GM18868 (cell line): ENCODE measurements around the gene DDX11.
"Not testable (repeated sequence)": the region's sequence is repeated elsewhere in the genome, so short reads cannot be mapped to it uniquely, and the experiment has no call there.

Source experiments
- ATAC-seq: cut with Tn5 transposase; IDR thresholded peaks from one replicate; pipeline ENCODE4 v1.9.1; 2021; ENCODE audit warnings: mild to moderate bottlenecking, moderate library complexity; ENCODE audit not compliant: unreplicated experiment

Gene DDX11

GRCh38 chr12:31066196-31066595, 7.5 kb upstream of the DDX11 start:
- ATAC-seq = not testable (repeated sequence)

- not testable (repeated sequence) for ATAC-seq
These were observed 6.0 kb upstream of the DDX11 start for GRCh38 chr12:31067656-31068055.

DNA sequence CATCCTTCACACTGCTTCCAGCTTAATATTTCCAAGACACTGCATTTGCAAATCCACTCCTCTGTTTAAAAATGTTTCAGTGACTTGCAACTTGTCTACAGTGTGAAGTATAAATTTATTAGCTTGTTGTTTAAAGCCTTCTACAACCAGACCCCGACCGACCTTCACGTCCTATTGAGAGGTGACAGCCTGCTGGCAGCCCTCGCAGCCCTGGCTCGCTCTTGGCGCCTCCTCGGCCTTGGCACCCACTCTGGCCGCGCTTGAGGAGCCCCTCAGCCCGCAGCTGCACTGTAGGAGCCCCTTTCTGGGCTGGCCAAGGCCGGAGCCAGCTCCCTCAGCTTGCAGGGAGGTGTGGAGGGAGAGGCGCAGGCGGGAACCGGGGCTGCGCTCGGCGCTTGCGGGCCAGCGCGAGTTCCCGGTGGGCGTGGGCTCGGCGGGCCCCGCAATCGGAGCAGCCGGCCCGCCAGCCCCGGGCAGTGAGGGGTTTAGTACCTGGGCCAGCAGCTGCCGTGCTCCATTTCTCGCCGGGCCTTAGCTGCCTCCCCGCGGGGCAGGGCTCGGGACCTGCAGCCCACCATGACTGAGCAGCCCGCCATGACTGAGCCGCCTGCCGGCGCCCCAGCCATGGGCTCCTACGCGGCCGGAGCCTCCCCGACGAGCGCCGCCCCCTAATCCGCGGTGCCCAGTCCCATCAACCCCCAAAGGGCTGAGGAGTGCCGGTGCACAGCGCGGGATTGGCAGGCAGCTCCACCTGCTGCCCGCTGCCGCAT, 2.5 kb upstream of the DDX11 start:
- not testable (repeated sequence) for ATAC-seq

GRCh38 chr12:31072962-31073361, 698 bp upstream of the DDX11 start:
- not testable (repeated sequence) for ATAC-seq

DNA sequence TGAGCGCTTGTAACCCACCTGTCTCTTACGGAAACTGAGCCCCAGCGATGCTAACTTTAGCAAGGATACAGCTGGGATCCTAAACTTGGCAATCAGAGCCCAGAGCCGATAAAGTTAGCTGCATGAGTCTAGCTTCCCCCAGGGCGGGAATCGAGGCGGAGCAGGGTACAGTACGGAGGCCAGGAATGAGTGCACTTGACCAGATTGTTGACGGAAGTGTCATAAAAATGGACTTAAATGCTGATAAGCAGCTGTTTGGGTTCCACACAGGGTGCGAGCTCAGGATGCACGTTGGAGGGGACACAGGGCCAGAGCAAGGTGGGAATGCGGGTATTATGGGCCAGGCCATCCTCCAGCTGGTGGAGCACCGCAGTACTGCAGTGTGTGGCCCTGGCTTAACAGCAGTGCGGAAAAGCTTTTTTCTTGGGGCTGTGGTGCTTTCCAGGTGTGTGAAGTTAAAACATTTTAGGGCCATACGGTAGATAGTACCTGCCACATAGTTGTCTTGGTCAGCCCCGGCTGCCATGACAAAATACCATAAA, 744 bp downstream of the DDX11 start:
- ATAC-seq = peak; percentile 51

GRCh38 chr12:31076150-31076549, 2.5 kb downstream of the DDX11 start:
- ATAC-seq = not testable (repeated sequence)

DNA sequence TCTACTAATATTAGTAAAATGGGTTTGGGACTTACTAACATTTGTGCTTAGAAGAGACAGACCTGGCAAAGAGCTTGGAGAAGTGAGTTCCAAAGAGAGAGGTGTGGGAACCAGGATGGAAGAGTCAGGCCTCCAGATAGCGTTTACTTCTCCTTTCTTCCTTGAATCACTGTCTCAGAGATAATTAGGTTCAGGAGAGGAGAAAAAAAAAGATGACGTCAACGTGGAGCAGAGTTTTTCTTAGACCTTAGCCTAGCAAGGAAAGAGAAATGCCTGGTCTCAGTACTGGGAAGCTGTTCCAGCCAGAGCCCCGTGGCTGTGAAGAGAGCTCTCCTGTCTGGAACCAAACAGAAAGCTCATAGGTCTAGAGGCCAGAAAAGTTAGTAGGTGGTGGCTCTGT, 3.4 kb downstream of the DDX11 start:
- not testable (repeated sequence) for ATAC-seq

- not testable (repeated sequence) for ATAC-seq
These were observed 4.3 kb downstream of the DDX11 start for GRCh38 chr12:31077998-31078397.

DNA sequence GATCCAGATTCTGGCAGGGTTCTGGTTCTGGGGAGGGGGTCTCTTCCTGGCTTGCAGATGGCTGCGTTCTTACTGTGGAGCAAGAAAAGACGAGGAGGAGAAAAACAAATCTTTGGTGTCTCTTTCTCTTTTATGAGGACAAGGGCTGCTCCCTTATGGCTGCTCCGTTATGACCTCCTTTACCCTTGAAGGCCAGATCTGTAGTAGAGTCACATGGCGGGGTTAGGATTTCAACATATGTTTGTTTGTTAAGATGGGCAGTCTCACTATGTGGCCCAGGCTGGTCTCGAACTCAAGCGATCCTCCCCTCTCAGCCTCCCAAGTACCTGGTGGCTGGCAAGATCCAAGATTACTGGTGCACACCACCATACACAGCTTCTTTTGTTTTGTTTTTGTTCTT, 5.8 kb downstream of the DDX11 start:
- not testable (repeated sequence) for ATAC-seq

DNA sequence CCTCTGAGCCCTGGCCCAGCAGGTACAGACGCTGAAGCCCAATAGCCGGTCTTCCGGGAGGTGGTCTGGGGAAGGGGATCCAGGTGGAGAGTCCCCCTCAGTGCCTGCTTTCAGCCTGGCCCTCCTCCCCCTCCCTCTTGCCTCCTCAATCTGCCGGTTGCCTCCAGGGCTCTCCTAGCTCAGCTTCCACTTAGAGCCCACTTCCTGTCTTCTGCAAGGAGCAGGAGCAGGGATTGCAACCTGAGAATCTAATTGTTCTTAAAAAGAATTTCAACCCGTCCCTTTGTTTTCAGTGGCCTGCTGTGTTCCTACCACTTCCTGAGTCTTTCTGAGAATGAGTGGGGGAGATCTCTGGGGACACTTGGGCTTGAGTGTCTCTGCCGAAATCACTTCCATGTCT, 6.6 kb downstream of the DDX11 start:
- ATAC-seq = not testable (repeated sequence)

- ATAC-seq = not testable (repeated sequence)
These were observed 7.6 kb downstream of the DDX11 start for GRCh38 chr12:31081274-31081673.

DNA sequence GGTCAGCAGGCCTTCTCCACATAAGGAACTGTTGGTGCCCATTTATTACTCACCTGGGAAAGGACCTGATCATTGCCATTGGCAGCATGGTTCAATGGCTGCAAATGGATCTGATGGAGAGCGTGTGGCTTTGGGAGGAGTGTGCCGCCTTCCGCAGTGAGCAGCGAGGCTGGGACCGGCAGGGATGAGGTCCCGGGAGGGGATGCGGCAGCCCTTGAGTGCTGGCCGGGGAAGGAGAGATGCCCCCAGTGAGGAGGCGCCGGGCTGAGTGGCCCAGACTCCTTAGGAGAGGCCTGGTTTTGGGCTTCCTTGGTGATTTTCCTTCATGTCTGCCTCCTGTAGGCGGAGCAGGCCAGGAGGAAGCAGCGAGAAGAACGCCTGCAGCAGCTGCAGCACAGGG, 10.6 kb downstream of the DDX11 start:
- not testable (repeated sequence) for ATAC-seq

GRCh38 chr12:31086032-31086431, 12.4 kb downstream of the DDX11 start:
- not testable (repeated sequence) for ATAC-seq

DNA sequence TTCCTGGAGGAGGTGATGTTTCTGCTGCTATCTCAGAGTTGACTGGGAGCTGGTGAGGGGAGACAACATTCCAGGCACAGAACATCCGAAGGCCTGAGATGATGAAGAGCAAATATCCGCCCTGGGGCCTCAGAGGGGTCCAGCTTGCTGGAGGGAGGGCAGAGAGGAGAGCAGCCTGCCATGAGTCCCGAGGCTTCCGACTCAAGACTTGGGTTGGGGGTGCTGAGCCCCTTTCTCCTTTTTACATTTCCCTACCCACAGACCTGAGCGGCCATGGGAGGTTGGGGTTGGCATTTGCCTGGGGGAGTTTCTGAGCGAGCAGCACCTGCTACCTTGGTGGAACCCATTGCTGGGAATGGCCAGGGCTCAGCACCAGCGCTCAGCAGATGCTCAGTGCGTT, 13.8 kb downstream of the DDX11 start:
- not testable (repeated sequence) for ATAC-seq

DNA sequence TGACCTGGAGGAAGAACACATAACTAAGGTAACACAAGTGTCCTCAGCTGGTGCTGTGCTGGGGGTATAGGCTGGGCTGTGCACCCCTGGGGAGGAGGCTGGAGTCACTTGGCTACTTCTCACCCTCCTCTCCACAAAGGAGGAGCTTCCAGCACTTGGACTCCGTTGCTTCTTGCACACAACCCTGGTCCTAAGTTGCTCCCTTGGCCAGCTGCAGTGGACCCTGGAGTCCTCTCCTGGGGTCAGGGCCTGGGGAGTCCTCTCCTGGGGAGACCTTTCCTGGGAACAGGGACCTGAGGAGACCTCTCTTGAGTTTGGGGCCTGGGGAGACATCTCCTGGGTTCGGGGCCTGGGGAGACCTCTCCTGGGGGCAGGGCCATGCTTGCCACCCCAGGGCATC, 14.3 kb downstream of the DDX11 start:
- ATAC-seq = not testable (repeated sequence)

GRCh38 chr12:31089072-31089471, 15.4 kb downstream of the DDX11 start:
- ATAC-seq = no peak

GRCh38 chr12:31091629-31092028, 18.0 kb downstream of the DDX11 start:
- not testable (repeated sequence) for ATAC-seq

DNA sequence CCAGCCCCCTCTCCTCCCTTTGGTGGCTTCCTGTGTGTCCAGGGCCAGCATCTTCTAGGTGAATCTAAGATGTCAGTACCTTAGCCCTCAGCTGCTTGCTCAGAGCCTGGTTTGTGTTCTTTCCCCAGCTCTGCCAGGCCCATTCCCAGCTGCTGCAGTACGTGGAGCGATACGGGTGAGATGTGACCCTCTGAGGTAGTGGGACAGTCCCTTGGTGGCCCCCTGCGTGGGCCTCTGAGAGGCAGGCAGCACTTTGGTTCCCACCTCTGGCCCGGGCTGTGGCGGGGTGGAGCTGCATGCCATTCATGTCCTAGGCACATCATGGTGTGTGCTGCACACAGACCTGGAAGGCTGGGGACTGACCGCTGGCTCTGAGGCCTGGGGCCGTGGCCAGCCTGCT, 19.1 kb downstream of the DDX11 start:
- not testable (repeated sequence) for ATAC-seq

DNA sequence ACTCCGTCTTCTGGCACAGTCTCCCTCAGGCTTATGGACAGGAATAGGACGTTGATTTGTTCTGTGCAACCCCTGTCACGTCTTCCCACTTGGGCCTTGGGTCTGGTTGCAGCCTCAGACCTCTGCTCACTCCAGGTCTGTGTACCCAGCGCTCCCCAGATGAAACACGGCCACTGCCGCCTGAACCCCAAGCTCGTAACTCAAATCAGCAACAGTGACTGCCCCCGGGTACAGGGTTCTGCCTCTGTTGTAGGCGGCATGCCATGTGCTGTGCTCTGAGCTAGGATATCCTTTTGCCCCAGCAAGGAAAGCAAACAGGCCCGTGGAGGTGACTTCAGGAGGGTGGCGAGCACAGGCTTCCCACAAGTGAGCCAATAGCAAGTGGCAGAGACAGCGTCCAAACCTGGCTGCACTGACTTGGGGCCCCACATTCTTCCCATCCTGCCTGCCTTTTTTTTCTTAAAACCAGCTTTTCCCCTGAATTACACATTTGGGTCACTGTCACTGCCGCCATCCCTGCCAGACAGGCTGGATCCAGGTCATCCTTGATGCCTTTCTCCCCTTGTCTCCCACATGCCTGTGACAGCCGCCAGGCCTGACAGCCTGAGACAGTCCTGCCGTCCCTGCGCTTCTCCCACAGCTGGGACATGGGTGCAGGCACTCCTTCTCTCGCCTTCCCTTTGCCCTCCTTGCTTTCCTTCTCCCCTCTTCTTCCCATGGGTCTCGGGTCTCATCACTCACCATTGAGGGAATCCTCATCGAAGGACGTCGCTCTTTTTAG, 21.6 kb downstream of the DDX11 start:
- ATAC-seq = not testable (repeated sequence)

- not testable (repeated sequence) for ATAC-seq
These were observed 22.8 kb downstream of the DDX11 start for GRCh38 chr12:31096251-31097065.

GRCh38 chr12:31097819-31098218, 24.2 kb downstream of the DDX11 start:
- ATAC-seq = not testable (repeated sequence)
